HG02623 (cell line): ENCODE data around the gene SYNPO2.
"Not testable (repeated sequence)": the region's sequence is repeated elsewhere in the genome, so short reads cannot be mapped to it uniquely, and the experiment has no call there.

Source experiments
- ATAC-seq: cut with Tn5 transposase; IDR thresholded peaks from one replicate; pipeline ENCODE4 v1.9.1; 2021; ENCODE audit warnings: moderate library complexity; ENCODE audit not compliant: unreplicated experiment

SYNPO2 gene

GRCh38 chr4:118968813-118969212 is 80.2 kb downstream of the SYNPO2 start:
- no peak for ATAC-seq

GRCh38 chr4:118969359-118969758 is 80.7 kb downstream of the SYNPO2 start:
- no peak for ATAC-seq

GRCh38 chr4:118972167-118972566 is 83.5 kb downstream of the SYNPO2 start:
- ATAC-seq: no peak

- ATAC-seq: no peak
These were observed 84.6 kb downstream of the SYNPO2 start for GRCh38 chr4:118973295-118973694.

DNA sequence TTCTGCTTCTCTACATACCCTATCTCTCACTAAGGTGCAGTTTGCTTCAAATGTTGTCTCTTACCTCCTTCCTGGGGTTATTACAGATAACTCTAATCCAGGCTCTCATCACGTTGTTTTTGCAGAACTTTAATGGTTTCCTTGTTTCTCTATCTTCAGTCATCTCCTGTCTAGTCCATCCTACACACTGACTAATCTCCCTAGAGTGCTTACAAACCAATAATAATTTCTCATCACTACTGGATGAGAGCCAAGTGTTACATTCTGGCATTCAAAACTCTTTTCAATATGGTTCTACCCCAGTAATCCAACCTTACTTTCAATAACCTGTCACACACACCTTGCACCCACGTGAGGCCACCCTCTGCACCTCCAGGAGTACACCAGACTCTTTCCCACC is 86.1 kb downstream of the SYNPO2 start:
- no peak for ATAC-seq

DNA sequence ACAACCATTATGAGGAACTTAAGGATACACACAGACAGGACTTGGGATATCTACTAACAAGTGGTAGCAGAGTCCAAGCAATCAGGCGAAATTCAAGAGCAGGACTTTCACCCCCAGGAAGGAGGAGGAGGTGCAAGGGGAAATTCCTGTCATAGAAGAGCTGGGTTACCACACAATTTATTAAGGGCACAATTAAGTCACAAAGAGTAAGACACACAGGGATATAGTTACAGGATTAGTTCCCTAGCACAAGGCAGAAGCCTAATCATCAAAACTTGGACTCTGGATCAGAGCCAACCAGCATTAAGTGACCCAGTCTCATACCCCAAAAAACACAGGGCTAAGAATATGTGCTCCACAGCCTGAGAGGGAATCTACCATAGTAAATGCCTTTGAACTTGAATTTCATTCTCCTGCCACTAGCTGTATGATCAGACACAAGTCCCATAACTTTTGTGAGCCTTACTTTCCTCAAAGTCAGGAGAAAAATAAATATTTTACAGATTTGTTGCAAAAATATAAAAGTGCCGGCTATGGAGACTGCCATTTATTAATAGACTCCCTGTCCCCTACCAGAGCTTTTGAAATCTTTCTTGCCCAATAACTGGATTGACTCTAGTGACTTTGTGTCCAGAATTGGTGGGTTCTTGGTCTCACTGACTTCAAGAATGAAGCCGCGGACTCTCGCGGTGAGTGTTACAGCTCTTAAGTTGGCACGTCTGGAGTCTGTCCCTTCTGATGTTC is 87.0 kb downstream of the SYNPO2 start:
- no peak for ATAC-seq

GRCh38 chr4:118976193-118976560 is 87.5 kb downstream of the SYNPO2 start:
- ATAC-seq: not testable (repeated sequence)

DNA sequence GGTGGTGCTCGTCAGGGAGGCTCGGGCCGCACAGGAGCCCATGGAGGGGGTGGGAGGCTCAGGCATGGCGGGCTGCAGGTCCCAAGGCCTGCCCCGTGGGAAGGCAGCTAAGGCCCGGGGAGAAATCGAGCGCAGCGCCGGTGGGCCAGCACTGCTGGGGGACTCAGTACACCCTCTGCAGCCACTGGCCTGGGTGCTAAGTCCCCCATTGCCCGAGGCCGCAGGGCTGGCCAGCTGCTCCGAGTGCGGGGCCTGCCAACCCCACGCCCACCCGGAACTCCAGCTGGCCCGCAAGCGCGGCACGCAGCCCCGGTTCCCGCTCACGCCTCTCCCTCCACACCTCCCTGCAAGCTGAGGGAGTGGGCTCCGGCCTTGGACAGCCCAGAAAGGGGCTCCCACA is 88.4 kb downstream of the SYNPO2 start:
- not testable (repeated sequence) for ATAC-seq

DNA sequence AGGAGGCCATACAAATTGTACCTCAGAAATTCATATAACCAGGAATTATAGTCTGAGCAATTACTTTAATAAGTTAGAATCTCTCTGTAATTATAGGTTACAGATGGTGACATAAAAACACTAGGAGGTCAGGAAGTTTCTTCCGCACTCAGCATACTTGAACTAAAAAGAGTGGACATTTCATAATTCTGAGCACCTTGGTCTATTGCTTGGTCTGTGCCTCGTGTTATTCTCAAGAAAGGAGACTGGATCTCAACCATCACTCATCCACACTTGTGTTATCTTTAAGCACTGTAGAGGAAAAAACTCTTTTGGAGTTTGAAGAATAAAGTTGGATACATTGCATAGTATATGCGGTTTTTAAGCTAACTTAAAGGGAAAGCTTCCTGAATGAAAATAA is 91.1 kb downstream of the SYNPO2 start:
- no peak for ATAC-seq

- ATAC-seq: no peak
These were observed 92.7 kb downstream of the SYNPO2 start for GRCh38 chr4:118981171-118981838.

DNA sequence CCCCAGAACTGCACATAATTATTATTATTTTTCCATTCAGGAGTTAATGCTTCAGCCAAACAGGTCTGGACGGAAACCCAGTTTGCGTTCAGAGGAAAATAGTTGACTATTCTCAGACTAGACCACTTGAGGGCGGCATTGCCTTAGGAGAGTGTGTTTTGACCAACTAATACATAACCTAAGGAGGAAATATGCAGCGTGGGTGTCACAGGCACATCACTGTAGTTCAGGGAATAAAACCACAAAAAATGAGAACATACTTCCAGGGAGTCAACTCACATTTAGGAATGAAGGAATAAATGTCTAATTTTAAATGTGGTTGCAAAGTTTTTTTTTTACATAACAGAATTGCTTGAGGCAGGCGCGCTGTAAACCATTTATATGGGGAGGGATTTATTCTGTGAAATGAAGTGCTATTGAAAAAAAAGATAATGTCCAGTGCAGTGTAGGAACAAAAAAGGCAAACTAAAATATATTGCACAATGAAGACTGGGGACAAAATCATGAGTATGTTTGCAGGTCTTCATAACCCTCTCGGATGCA is 93.3 kb downstream of the SYNPO2 start:
- ATAC-seq: peak; percentile 88

DNA sequence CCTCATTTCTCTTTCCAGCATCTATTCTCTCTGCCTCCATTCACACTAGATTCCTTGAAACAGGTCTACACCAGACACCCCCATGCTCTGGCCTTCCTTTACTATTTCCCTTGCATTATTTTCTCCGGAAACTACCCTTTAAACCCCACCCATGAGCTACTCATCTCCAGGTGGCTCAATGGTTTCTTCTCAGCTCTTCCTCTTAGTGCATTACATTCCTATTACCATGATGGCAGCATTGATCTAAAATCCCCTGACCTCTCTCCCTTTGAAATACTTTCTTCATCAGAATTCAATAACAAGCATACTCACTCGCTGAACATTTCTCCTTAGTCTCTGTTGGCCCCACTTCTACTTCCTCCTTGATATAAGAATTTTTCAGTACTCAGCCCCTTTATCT is 94.6 kb downstream of the SYNPO2 start:
- ATAC-seq: no peak

DNA sequence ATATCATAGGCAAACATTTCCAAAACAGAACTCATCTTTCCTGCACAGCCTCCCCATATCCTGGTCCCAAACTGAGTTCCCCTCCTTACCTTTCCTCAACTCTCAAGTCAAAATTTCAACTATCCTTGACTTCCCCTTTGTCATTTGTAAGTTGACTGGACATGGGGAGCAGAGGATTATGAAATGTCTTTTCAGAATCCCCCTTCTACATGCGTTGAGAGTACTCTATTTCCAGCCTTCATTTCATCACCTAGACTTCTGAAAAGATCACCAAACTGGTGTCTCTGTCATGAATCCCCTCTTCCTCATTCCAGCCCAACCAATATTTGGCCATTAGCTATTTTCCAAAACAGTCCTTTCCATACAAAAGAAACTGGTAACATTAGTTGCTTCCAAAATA is 95.2 kb downstream of the SYNPO2 start:
- ATAC-seq: no peak

GRCh38 chr4:118985170-118986000 is 96.7 kb downstream of the SYNPO2 start:
- ATAC-seq: no peak

DNA sequence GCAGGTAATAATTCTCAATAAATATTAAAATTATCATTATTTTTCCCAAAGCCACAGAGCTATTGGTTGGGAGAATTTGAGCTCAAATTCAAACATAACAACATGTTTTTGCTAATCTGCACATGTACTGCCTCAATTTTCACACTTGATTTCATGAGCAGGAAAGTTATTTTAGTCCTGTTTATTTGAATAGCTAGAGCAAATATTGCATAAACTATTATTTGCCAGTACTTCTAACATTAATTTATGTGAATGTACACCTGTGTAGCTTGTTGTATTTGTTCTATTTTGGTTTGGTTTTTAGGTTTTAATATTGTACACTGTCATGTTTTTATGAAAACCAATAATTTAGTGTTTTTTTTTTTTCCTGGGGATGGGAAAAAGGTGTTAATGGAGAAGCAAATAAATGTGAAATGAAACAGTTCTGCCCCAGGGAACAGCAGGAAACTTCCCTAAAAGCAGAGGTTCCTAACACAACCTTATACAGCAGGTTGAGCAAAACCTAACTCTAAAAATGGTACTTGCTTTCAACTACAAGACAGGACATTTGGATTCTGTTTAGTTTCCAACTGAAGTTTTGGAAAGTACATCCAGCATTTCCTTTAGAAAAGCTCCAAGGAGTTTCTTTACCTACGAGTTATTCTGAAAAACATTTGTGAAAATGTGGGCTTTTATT is 99.4 kb downstream of the SYNPO2 start:
- no peak for ATAC-seq

DNA sequence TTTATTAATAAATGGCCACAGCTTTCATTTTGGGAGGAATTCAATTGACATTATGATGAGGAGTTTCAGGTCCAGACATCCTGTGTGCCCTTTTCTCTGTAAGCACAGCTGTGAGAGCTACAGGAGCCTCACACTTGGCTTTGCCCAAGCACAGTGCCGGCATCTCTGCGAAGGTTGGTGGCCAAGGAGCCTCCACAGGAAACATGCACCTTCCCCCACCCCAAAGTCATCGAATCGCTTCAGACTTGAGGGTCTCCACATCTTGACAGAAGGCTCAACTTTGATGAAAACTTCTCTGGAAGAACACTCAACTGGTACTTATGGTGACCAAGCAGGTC is 100.0 kb downstream of the SYNPO2 start:
- no peak for ATAC-seq

- no peak for ATAC-seq
These were observed 100.7 kb downstream of the SYNPO2 start for GRCh38 chr4:118989098-118990080.

DNA sequence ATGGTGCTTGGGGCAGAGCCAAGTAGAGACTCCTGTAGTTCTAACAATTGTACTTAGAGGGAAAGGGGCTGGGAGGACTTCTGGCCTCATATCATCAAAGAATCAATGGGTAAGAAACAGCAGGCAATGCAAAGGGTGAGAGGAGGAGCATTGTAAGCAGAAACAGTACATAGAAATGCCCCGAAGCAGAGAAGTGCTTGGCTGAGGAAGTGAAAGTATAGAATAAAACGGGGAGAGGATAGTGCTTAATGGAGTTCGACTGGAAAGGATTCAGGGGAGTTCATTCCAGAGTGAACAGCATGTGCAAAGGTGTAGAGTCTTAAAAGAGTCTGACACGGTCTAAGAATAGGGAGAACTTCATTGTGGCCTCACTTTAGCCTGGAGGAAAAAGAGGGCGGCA is 103.0 kb downstream of the SYNPO2 start:
- no peak for ATAC-seq

DNA sequence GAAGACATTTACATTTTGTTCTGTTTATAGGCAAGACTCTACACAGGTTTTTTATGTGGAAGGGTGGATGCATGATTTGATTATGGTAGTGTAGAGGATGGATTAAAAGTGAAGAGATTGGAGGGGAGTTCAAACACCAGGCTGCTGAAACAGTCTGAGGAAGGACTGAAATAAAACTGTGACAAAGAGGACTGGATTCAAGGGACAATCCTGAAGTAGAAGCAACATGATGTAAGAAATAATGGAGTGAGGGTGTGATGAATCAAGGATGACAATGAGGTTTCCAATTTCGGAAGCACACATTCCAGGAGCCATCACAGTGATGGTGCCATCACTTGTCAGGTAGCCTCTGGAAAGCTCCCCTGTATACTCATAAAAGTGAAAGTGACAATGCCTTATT is 103.5 kb downstream of the SYNPO2 start:
- no peak for ATAC-seq

GRCh38 chr4:118993333-118993732 is 104.7 kb downstream of the SYNPO2 start:
- no peak for ATAC-seq
